WI38 (cell line): ENCODE data around the gene L2HGDH.

ENCODE experiments used
- H3K4me3 ChIP-seq: 2 replicates; pipeline ENCODE4 v1.5.1; 2011; ENCODE audit warnings: low read depth, mild to moderate bottlenecking, control low read depth, low read length
- TF ChIP-seq, protein P1 (sequence below): IDR thresholded peaks from 2 replicates; pipeline ENCODE4 v1.5.1; 2012; ENCODE audit warnings: low read depth, mild to moderate bottlenecking, control low read depth, low read length

L2HGDH gene

DNA sequence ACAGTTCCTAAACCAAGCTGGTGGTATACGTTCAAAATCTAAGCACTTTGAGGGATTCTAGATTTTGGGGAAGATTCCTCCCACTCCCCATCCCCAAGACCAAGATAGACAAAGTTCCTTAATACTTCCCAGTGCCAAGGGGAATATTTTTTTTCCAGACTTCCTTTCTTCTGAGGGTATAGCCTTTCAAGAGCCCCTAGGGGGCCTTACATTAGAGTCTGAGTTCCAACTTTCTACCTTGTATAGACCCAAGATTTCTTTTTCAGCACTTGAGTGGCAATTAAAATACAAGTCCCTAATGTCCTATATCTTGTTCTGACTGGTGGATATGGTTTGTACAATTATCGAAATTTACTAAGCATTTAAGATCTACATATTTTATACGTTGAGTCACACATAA is 52.0 kb downstream of the L2HGDH start:
- no peak overlapping the region for H3K4me3 ChIP-seq
- TF ChIP-seq, protein P1, sequence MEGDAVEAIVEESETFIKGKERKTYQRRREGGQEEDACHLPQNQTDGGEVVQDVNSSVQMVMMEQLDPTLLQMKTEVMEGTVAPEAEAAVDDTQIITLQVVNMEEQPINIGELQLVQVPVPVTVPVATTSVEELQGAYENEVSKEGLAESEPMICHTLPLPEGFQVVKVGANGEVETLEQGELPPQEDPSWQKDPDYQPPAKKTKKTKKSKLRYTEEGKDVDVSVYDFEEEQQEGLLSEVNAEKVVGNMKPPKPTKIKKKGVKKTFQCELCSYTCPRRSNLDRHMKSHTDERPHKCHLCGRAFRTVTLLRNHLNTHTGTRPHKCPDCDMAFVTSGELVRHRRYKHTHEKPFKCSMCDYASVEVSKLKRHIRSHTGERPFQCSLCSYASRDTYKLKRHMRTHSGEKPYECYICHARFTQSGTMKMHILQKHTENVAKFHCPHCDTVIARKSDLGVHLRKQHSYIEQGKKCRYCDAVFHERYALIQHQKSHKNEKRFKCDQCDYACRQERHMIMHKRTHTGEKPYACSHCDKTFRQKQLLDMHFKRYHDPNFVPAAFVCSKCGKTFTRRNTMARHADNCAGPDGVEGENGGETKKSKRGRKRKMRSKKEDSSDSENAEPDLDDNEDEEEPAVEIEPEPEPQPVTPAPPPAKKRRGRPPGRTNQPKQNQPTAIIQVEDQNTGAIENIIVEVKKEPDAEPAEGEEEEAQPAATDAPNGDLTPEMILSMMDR: no peak

GRCh38 chr14:50257732-50258131 is 54.3 kb downstream of the L2HGDH start:
- no peak overlapping the region for H3K4me3 ChIP-seq
- TF ChIP-seq, protein P1: no peak

- TF ChIP-seq, protein P1: no peak
- H3K4me3 ChIP-seq: no peak overlapping the region
Observed at GRCh38 chr14:50254248-50254647, 57.8 kb downstream of the L2HGDH start.

DNA sequence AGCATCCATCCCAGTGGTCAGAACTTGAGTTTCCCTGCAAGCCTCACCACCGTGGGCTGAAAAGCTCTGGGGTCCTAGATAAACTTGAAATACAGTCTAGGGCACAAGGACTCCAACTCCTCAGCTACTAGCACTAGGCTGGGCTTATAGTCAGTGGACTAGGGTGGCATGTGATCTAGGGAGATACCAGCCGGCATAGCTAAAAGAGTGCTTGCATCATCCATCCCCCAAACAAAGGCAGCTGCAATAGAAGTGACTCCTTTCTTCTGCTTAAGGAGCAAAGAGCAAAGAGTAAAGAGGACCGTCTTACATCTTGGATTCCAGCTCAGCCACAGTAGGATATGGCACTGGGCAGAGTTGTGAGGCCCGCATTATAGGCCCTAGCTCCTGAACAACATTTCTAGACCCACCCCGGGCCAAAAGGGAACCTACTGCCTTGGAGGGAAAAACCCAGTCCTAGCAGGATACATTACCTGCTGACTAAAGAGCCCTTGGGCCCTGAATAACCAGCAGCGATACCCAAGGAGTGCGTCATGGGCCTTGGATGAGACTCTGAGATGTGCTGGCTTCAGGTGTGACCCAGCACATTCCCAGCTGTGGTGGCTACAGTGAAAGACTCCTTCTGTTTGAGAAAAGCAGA is 62.8 kb downstream of the L2HGDH start:
- TF ChIP-seq, protein P1: no peak
- no peak overlapping the region for H3K4me3 ChIP-seq

GRCh38 chr14:50247245-50247644 is 64.8 kb downstream of the L2HGDH start:
- TF ChIP-seq, protein P1: no peak
- no peak overlapping the region for H3K4me3 ChIP-seq

DNA sequence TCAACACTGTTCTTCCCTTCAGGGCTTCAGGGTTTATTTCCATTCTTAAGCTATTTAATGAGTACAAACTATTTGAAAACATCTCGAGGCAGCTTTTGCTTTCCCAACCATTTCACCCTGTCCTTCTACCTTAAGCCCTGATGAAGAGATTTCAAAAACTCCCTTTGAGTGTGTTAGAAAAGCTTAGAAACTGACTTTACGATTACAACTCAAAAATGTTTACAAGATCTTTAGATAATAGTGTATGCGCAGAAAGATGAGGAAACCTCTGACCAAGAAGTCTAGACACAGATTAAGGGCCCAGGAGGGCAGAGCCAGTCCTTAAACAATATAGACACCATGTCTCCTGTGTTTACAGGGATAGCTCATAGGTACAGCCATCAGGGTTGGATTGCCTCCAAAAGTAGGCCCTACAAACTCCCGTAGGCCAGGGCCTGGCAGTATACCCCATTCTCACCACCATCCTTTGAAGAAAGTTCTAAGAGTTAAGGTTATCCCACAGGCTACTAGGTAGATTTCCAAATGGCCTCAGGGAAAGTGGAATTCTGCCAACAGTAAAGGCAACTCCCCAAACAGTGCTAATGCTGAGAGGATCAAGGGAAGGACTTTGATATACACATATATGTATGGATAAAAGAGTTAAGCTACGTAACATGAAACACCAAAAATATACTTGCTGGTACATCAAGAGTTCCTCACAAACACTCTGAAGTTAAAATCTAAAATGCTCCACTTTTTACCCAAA is 69.3 kb downstream of the L2HGDH start:
- TF ChIP-seq, protein P1: no peak
- no peak overlapping the region for H3K4me3 ChIP-seq

DNA sequence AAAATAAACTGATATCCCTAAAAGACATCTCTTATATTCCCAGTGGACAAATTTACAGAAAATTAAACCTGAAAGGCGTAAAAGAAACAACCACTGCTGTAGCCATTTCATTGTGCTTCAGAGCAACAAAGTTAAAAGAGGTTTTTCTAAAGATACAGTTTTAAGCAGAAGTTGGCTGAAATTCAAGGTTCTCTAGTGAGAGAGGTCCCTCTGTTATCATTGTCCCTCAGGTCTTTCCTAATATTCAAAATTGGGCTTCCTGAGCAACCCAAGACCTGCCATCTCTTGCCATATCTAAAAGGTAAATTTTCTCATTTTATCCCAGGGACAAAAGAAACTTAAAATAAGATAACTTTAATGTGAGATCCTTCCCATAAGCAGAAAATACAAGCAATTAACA is 69.9 kb downstream of the L2HGDH start:
- H3K4me3 ChIP-seq: no peak overlapping the region
- TF ChIP-seq, protein P1: no peak
